WTC11 (cell line): ENCODE data around the gene AKAP6.

Experiments
- CREB1 ChIP-seq: sonication (generic); formaldehyde crosslinking; IDR thresholded peaks from 2 replicates; pipeline ENCODE4 v1.8.0; 2023; ENCODE audit warnings: mild to moderate bottlenecking, missing genetic modification reagents
- TF ChIP-seq, protein P1 (sequence below): fragments of 200-600 bp; IDR thresholded peaks from 2 replicates; pipeline ENCODE4 v1.8.0; 2022; ENCODE audit warnings: antibody characterized with exemption

DNA sequence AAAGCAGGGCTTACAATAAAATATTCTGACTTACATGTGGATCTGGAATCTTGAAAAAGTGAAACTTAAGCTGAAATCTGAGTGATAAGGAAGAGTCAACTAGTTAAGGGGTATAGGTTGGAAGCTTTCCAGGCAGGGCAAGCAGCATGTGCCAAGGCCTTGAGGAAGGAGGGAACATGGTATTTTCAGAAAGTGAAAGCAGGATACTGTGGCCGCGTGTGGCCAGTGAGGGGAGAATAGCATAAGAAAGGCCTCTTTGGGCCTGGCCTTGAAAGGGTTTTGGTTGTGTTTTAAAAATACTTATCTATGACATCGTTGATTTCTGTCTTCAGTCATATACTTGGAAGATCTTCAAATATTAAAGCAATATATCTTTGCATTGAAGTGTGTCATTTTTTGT, 213.4 kb downstream of the AKAP6 start:
- TF ChIP-seq, protein P1, sequence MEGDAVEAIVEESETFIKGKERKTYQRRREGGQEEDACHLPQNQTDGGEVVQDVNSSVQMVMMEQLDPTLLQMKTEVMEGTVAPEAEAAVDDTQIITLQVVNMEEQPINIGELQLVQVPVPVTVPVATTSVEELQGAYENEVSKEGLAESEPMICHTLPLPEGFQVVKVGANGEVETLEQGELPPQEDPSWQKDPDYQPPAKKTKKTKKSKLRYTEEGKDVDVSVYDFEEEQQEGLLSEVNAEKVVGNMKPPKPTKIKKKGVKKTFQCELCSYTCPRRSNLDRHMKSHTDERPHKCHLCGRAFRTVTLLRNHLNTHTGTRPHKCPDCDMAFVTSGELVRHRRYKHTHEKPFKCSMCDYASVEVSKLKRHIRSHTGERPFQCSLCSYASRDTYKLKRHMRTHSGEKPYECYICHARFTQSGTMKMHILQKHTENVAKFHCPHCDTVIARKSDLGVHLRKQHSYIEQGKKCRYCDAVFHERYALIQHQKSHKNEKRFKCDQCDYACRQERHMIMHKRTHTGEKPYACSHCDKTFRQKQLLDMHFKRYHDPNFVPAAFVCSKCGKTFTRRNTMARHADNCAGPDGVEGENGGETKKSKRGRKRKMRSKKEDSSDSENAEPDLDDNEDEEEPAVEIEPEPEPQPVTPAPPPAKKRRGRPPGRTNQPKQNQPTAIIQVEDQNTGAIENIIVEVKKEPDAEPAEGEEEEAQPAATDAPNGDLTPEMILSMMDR: no peak
- no peak for TF ChIP-seq CREB1 (CRISPR knock-in tag)
